BJ (cell line): ENCODE data around the gene RSAD2. TPM values are rescaled to one million over a fixed set of nuclear protein-coding genes. Genes with fewer than 3 reads are reported as not detected.

Experiments
- CTCF ChIA-PET: fragments of 350-600 bp; formaldehyde crosslinking; extraction: SDS; loops from one replicate; lab custom pipeline; 2021; ENCODE audit warnings: antibody characterized with exemption, inconsistent platforms; lab: Yijun Ruan, JAX
- POLR2A ChIA-PET: fragments of 300-600 bp; sonication (Branson Sonifier 250); formaldehyde crosslinking; extraction: SDS; loops from one replicate; lab custom pipeline; 2021; ENCODE audit warnings: antibody characterized with exemption; lab: Charles Lee
- DNase-seq: peaks from one replicate; pipeline ENCODE4 v3.0.0-alpha.2; 2011; ENCODE audit warnings: low read depth
- H3K27me3 ChIP-seq: 2 replicates; pipeline ENCODE4 v1.6.0; 2011; ENCODE audit warnings: low read length; ENCODE audit not compliant: control insufficient read depth, insufficient read depth
- H3K36me3 ChIP-seq: 2 replicates; pipeline ENCODE4 v1.5.1; 2011; ENCODE audit warnings: low read length; ENCODE audit not compliant: control insufficient read depth, insufficient read depth
- H3K4me3 ChIP-seq: 2 replicates; pipeline ENCODE4 v1.5.1; 2011; ENCODE audit warnings: low read depth, mild to moderate bottlenecking, control low read depth, low read length
- polyA plus RNA-seq: library from polyadenylated mRNA; depleted of rRNA; stranded (reverse); fragments of >200 nt; gene quantifications from 2 replicates; pipeline ENCODE4 v1.2.3, GENCODE V29; 2011
- TF ChIP-seq, protein P1 (sequence below): IDR thresholded peaks from 2 replicates; pipeline ENCODE4 v1.5.1; 2011; ENCODE audit warnings: low read depth, mild to moderate bottlenecking, control low read depth, inconsistent platforms, low read length, moderate library complexity; ENCODE audit not compliant: insufficient read depth

RSAD2 gene
- polyA plus RNA-seq, 1 experiment: 0.05 TPM

DNA sequence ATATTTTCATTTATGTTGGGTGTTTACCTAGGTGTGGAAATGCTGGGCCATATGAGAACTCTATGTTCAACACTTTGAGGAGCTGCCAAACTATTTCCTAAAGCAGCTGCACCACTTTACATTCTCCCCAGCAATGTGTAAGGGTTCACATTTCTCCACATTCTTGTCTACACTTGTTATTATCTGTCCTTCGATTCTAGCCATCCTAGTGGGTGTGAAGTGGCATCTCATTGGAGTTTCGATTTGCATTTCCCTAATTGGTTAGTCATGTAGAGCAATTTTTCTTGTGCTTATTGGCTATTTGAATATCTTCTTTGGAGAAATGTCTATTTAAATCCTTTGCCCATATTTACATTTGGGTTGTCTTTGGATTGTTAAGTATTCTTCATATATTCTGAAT, 61.5 kb downstream of the RSAD2 start:
- DNase-seq: no peak
- Histone ChIP-seq H3K4me3 (no peak overlapping the region), H3K36me3 (no peaks in the 10 kb centered on the region), H3K27me3 (peaks cover 3% of the 10 kb centered on the region)
- ChIA-PET POLR2A (no interaction called here), CTCF (no interaction called here)
- TF ChIP-seq, protein P1, sequence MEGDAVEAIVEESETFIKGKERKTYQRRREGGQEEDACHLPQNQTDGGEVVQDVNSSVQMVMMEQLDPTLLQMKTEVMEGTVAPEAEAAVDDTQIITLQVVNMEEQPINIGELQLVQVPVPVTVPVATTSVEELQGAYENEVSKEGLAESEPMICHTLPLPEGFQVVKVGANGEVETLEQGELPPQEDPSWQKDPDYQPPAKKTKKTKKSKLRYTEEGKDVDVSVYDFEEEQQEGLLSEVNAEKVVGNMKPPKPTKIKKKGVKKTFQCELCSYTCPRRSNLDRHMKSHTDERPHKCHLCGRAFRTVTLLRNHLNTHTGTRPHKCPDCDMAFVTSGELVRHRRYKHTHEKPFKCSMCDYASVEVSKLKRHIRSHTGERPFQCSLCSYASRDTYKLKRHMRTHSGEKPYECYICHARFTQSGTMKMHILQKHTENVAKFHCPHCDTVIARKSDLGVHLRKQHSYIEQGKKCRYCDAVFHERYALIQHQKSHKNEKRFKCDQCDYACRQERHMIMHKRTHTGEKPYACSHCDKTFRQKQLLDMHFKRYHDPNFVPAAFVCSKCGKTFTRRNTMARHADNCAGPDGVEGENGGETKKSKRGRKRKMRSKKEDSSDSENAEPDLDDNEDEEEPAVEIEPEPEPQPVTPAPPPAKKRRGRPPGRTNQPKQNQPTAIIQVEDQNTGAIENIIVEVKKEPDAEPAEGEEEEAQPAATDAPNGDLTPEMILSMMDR: no peak

DNA sequence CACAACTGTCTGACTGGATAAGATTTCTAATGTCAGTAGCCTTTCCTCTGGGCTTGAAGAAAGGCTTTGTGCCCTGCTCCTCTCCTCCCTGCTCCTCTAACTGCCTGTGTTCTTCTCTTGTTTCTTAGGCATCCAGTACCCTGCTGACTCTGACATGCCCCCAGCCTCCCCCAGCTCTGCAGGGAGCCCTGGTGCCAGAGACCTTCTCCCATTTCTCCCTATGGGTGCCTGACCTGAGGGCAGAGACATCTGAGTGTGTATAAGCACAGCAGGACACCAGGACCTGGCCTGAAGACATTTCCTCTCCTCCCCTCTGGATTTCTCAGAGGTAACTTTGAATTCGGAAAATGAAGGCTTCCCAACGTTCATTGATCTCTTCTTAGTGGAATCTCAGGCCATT, 63.2 kb downstream of the RSAD2 start:
- POLR2A ChIA-PET: no interaction called here
- Histone ChIP-seq H3K4me3 (no peak overlapping the region), H3K27me3 (peaks cover 1% of the 10 kb centered on the region; the same call in 1 of the 2 replicates), H3K36me3 (no peaks in the 10 kb centered on the region)
- DNase-seq: no peak
- TF ChIP-seq, protein P1: no peak
- CTCF ChIA-PET: interaction anchor here (0.7 kb wide), 1 partner anchor 11 kb away, joined by 6 read pairs; no protein-coding TSS in a partner anchor

DNA sequence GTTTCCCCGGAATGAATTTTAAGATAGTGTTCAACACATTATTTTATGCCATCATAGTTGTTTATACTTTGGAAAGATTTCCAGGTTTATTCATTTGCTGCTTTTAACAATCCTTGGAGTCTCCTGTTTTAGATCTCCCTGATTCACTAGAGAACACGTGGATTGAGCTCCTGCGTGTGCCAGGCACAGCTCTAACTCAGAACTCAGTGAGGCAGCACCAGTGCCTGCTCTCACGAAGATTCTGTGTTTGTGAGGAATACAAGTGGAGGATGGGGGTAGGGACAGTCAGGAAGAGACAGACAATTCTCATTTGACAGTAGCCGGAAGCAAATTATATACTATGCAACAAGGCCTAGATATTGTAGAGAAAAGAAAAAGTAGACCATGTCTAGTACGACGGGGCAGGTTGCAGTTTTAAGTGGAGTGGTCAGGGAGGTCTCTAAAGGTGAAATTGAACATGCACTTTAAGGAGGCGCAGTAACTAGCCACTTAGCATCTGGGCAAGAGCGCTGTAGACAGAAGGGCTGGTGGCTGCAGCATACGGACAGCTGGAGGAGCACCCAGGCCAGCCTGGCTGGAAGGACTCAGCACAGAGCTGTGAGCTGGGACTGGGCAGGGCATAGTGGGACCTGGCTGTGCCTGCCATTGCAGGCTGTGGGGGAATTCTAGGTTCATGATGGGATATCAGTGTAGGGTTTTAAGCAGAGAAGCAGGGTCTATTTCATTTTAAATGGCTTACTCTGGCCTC, 63.9 kb downstream of the RSAD2 start:
- Histone ChIP-seq H3K36me3 (no peaks in the 10 kb centered on the region), H3K4me3 (no peak overlapping the region), H3K27me3 (peaks cover 1% of the 10 kb centered on the region; the same call in 1 of the 2 replicates)
- ChIA-PET CTCF (no interaction called here), POLR2A (no interaction called here)
- TF ChIP-seq, protein P1: no peak
- no peak for DNase-seq

- POLR2A ChIA-PET: no interaction called here
- Histone ChIP-seq H3K36me3 (no peaks in the 10 kb centered on the region), H3K4me3 (no peak overlapping the region), H3K27me3 (peaks cover 1% of the 10 kb centered on the region; the same call in 1 of the 2 replicates)
- CTCF ChIA-PET: no interaction called here
- no peak for DNase-seq
- TF ChIP-seq, protein P1: no peak
Observed at GRCh38 chr2:6942848-6943247, 65.3 kb downstream of the RSAD2 start.

- peaks cover 5% of the 10 kb centered on the region for H3K27me3 ChIP-seq
- POLR2A ChIA-PET: no interaction called here
- no peak for DNase-seq
- CTCF ChIA-PET: no interaction called here
- no peaks in the 10 kb centered on the region for H3K36me3 ChIP-seq
- TF ChIP-seq, protein P1: no peak
- H3K4me3 ChIP-seq: no peak overlapping the region
Observed at GRCh38 chr2:6943523-6943922, 65.9 kb downstream of the RSAD2 start.
